CD4-positive, CD25-positive, alpha-beta regulatory T cell (primary cell): Measurements from ENCODE around the gene SGPP2. TPM values are rescaled to one million over a fixed set of nuclear protein-coding genes. Genes with fewer than 3 reads are reported as not detected.
A peak's percentile ranks its signal among the peaks of the same experiment; 100 is the strongest.

Experiments
- ATAC-seq, 2 donors: fragments of 150-1000 bp; cut with Tn5 transposase; one replicate each; pipeline ENCODE4 v1.10.0; 2021; ENCODE audit warnings: low read depth in 2 of 2, moderate number of reproducible peaks in 2 of 2, moderate library complexity in 1 of 2
- DNase-seq, 3 donors: peaks; one replicate each; pipeline versions ENCODE4 v3.0.0 to v3.0.0-alpha.2; 2012 to 2022; ENCODE audit warnings: mixed read lengths in 1 of 3
- H3K27ac ChIP-seq: one replicate; pipeline ENCODE4 v1.7.0; 2013; ENCODE audit warnings: mild to moderate bottlenecking, low read length; ENCODE audit not compliant: insufficient read depth, poor library complexity, severe bottlenecking
- H3K27me3 ChIP-seq: one replicate; pipeline ENCODE4 v1.7.0; 2013; ENCODE audit warnings: low read length; ENCODE audit not compliant: control insufficient read depth, insufficient read depth
- H3K36me3 ChIP-seq: one replicate; pipeline ENCODE4 v1.7.0; 2013; ENCODE audit warnings: mild to moderate bottlenecking, low read length, moderate library complexity; ENCODE audit not compliant: control insufficient read depth, insufficient read depth
- H3K4me1 ChIP-seq: 2 replicates; pipeline ENCODE4 v1.7.0; 2013; ENCODE audit warnings: mild to moderate bottlenecking, low read length; ENCODE audit not compliant: insufficient read depth, control insufficient read depth, poor library complexity, severe bottlenecking
- H3K4me3 ChIP-seq: one replicate; pipeline ENCODE4 v1.7.0; 2013; ENCODE audit warnings: low read depth, mild to moderate bottlenecking, low read length, moderate library complexity
- H3K9me3 ChIP-seq, 2 experiments: 1 replicate in 1 of 2; 2 replicates in 1 of 2; pipeline ENCODE4 v1.7.0; 2013; ENCODE audit warnings: low read length in 2 of 2, mild to moderate bottlenecking in 1 of 2, moderate library complexity in 1 of 2; ENCODE audit not compliant: control insufficient read depth in 2 of 2
- H3K27ac Mint-ChIP-seq, 3 donors: one replicate each; pipeline ENCODE4 v1.8.0; 2020 to 2022; ENCODE audit warnings: mild to moderate bottlenecking in 3 of 3, mixed read lengths in 3 of 3, moderate library complexity in 2 of 3
- H3K27me3 Mint-ChIP-seq: one replicate; pipeline ENCODE4 v1.8.0; 2022; ENCODE audit warnings: mild to moderate bottlenecking, mixed read lengths
- H3K36me3 Mint-ChIP-seq: one replicate; pipeline ENCODE4 v1.8.0; 2020; ENCODE audit warnings: mixed read lengths
- H3K4me1 Mint-ChIP-seq, 4 donors: one replicate each; pipeline ENCODE4 v1.8.0; 2020 to 2022; ENCODE audit warnings: mixed read lengths in 4 of 4, mild to moderate bottlenecking in 1 of 4
- H3K4me3 Mint-ChIP-seq, 4 donors: one replicate each; pipeline ENCODE4 v1.8.0; 2020 to 2022; ENCODE audit warnings: mild to moderate bottlenecking in 4 of 4, mixed read lengths in 4 of 4, moderate library complexity in 3 of 4
- H3K9me3 Mint-ChIP-seq, 7 donors: one replicate each; pipeline ENCODE4 v1.8.0; 2020 to 2022; ENCODE audit warnings: mixed read lengths in 7 of 7, mild to moderate bottlenecking in 3 of 7, moderate library complexity in 2 of 7
- polyA plus RNA-seq, 4 donors: library from polyadenylated mRNA; unstranded; fragments of 300-500 nt; fragmentation: Illumina TruSeq; gene quantifications; one replicate each; pipeline ENCODE4 v1.2.3, GENCODE V29; 2021
- total RNA-seq: library from RNA; stranded (reverse); gene quantifications from one replicate; pipeline ENCODE4 v1.2.3, GENCODE V29; 2022

SGPP2 gene
- total and polyA plus RNA-seq, 5 donors from 2014 or later, result 2.7 to 8.3 (median 4.9) TPM

DNA sequence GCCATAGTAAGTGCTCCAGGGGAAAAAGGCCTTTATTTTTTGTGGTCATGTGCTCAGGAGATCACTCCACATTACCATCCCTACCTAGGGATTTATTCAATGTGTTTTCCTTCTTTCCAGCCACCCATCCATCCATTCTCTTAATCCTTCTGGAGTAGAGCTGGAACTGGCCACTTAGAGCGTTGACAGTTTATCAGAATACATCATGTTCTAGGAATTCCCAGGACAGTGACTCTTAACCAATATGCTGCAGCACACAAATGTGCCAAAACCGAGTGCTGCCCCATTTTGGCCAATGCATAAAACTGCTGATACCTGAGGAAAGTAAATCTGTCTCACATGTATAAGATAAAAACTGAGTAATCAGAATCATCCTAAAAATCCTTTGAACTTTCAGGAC, 167.8 kb downstream of the SGPP2 start:
- Mint-ChIP-seq H3K9me3 (peaks cover 0 to 4% (median 0%) of the 10 kb centered on the region in 7 donors), H3K27ac (no peak overlapping the region), H3K4me3 (no peak overlapping the region), H3K4me1 (peaks cover 0 to 11% (median 9%) of the 10 kb centered on the region in 4 donors), H3K36me3 (peaks cover 53% of the 10 kb centered on the region), H3K27me3 (no peaks in the 10 kb centered on the region)
- H3K27ac ChIP-seq, result no peak overlapping the region
- no peaks in the 10 kb centered on the region for H3K9me3 ChIP-seq
- no peak overlapping the region for H3K4me3 ChIP-seq
- DNase-seq (no peak), ATAC-seq (no peak)
- H3K4me1 ChIP-seq, result no peaks in the 10 kb centered on the region
- peaks cover 31% of the 10 kb centered on the region for H3K36me3 ChIP-seq
- H3K27me3 ChIP-seq, result no peaks in the 10 kb centered on the region

DNA sequence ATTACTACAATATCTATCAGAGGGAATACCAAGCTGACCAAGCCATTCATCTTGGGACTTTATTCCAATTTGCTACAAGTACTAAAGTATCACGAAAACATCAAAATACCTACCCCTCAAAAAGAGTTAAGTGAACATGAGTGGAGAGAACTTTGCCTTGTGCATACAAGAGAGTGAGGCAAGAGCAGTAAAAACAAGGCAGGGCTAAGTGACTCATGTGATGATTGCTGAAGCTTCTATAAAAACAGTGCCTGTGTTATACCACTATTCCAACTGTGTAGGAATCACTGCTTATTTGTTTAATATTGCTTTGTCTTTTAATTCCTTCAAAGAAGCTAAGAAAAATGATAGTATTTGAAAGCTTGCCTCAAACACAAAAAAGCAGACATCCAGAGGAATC, 170.3 kb downstream of the SGPP2 start:
- H3K27me3 Mint-ChIP-seq, result no peaks in the 10 kb centered on the region
- no peak overlapping the region for H3K4me3 Mint-ChIP-seq
- H3K9me3 Mint-ChIP-seq, result peaks cover 0 to 4% (median 0%) of the 10 kb centered on the region in 7 donors
- peak overlapping the region in 1 of 3 donors; percentile 7 for H3K27ac Mint-ChIP-seq
- H3K4me3 ChIP-seq, result no peak overlapping the region
- H3K9me3 ChIP-seq, result no peaks in the 10 kb centered on the region
- ATAC-seq (no peak), DNase-seq (no peak)
- peaks cover 0 to 10% (median under 1%) of the 10 kb centered on the region in 4 donors for H3K4me1 Mint-ChIP-seq
- no peaks in the 10 kb centered on the region for H3K4me1 ChIP-seq
- H3K36me3 Mint-ChIP-seq, result peaks cover 55% of the 10 kb centered on the region
- H3K36me3 ChIP-seq, result peaks cover 47% of the 10 kb centered on the region
- H3K27ac ChIP-seq, result no peak overlapping the region
- H3K27me3 ChIP-seq, result no peaks in the 10 kb centered on the region

DNA sequence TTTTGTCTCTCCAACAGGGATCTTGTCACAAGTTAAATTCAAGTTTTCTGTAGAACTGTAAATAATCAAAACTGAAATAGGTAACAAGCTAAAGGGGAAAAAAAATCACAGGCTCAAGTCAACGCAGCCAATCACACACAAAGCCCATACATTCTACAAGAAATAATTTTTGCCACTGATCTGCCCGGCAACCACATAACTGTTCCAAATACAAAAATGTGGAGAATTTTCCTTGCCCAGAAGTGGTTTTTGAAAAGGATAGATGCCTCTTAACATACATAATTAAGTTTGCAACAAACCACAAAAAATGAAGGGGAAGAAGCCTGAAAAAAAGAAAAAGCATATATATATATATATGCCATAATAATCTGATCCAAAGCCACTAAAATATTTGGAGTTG, 171.2 kb downstream of the SGPP2 start:
- H3K4me1 Mint-ChIP-seq, result peaks cover 0 to 10% (median 3%) of the 10 kb centered on the region in 4 donors
- H3K27me3 Mint-ChIP-seq, result no peaks in the 10 kb centered on the region
- ATAC-seq, result no peak
- Histone ChIP-seq H3K9me3 (no peaks in the 10 kb centered on the region), H3K27ac (no peak overlapping the region), H3K27me3 (no peaks in the 10 kb centered on the region), H3K4me1 (no peaks in the 10 kb centered on the region), H3K36me3 (peaks cover 52% of the 10 kb centered on the region), H3K4me3 (no peak overlapping the region)
- H3K36me3 Mint-ChIP-seq, result peaks cover 58% of the 10 kb centered on the region
- H3K27ac Mint-ChIP-seq, result peak overlapping the region in 1 of 3 donors; percentile 24
- DNase-seq, result no peak
- H3K4me3 Mint-ChIP-seq, result no peak overlapping the region
- H3K9me3 Mint-ChIP-seq, result peaks cover 0 to 1% (median 0%) of the 10 kb centered on the region in 7 donors

DNA sequence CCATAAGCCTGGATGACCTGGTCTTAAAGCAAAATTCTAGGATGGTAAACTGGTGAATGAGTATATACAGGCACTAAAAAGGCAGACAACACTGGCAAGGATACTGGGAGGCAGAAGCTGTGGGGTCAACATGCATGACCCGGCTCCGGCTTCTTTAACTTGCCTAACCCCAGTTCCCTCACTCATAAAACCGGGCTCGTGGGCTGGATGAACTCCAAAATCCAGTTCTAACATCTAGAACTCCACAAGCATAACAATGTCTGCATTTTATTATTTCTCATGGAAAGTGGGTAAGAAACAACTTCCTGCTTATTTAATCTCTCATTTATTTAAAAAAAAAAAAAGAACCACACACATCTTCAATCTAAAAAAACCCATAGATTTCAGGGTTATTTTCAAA, 174.3 kb downstream of the SGPP2 start:
- DNase-seq, result no peak
- Mint-ChIP-seq H3K27ac (peak overlapping the region in 2 of 3 donors; percentile 13 to 74), H3K4me3 (no peak overlapping the region), H3K4me1 (peaks cover 0 to 8% (median 5%) of the 10 kb centered on the region in 4 donors), H3K9me3 (peaks cover 0 to 1% (median 0%) of the 10 kb centered on the region in 7 donors), H3K27me3 (no peaks in the 10 kb centered on the region), H3K36me3 (peaks cover 42% of the 10 kb centered on the region)
- H3K27me3 ChIP-seq, result no peaks in the 10 kb centered on the region
- H3K4me1 ChIP-seq, result no peaks in the 10 kb centered on the region
- H3K9me3 ChIP-seq, result no peaks in the 10 kb centered on the region
- no peak overlapping the region for H3K27ac ChIP-seq
- H3K36me3 ChIP-seq, result peaks cover 41% of the 10 kb centered on the region
- H3K4me3 ChIP-seq, result no peak overlapping the region
- no peak for ATAC-seq

DNA sequence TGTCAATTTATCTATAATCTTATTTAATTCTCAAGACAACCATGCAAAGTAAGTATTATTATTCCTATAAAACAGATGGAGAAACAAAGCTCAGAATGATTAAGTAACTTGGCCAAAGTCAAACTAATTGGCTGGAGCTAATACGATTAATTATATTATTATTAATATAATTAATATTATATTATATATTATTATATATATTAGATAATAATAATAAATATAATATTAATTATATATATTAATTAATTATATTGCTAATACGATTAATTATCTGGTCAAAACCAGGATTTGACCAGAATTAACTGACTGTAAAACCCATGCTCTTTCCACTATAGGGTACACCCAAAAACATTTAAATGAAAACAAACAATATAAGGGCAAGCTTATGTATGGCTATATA, 179.2 kb downstream of the SGPP2 start:
- H3K27ac Mint-ChIP-seq, result no peak overlapping the region
- ATAC-seq, result no peak
- H3K9me3 Mint-ChIP-seq, result no peaks in the 10 kb centered on the region
- no peak for DNase-seq
- no peaks in the 10 kb centered on the region for H3K27me3 ChIP-seq
- no peak overlapping the region for H3K4me3 Mint-ChIP-seq
- peaks cover 26% of the 10 kb centered on the region for H3K36me3 ChIP-seq
- peaks cover 0 to 20% (median 6%) of the 10 kb centered on the region in 4 donors for H3K4me1 Mint-ChIP-seq
- H3K4me3 ChIP-seq, result no peak overlapping the region
- H3K36me3 Mint-ChIP-seq, result peaks cover 22% of the 10 kb centered on the region
- H3K27me3 Mint-ChIP-seq, result no peaks in the 10 kb centered on the region
- H3K4me1 ChIP-seq, result no peaks in the 10 kb centered on the region
- H3K9me3 ChIP-seq, result no peaks in the 10 kb centered on the region
- no peak overlapping the region for H3K27ac ChIP-seq

DNA sequence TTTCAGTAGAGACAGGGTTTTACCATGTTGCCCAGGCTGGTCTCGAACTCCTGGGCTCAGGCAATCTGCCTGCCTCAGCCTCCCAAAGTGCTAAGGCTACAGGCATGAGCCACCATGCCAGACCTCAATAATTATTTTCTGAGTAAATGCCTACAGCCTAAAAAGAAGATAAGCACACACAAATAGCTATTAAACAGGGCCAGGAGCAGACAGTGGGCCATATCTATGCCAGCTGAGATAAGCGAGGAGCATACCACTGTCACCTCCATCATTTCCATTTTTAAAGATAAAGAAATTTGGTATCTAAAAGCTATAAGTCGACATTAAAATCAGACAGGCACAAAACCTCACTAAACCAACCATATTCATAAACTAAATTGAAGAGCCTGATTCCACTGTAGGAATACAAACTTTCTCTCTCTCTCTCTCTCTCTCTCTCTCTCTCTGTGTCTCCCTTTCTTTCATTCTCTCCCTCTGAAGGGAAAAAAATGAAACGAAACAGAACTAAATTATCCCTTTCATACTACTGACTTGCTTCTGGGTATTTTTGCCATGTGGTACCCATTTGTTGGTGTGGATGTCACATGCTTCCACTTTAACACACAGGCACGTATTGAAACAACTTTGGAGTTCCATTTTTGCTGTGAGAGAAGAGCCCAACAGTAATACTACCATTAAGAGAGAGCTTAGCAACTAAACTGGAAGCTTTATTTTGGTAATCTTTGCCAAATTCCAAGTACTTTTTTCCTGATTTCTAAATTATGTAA, 180.6 kb downstream of the SGPP2 start:
- no peak overlapping the region for H3K4me3 ChIP-seq
- ATAC-seq (no peak), DNase-seq (no peak)
- Mint-ChIP-seq H3K4me1 (peaks cover 0 to 22% (median 7%) of the 10 kb centered on the region in 4 donors), H3K4me3 (peak overlapping the region in 1 of 4 donors; percentile 61), H3K9me3 (no peaks in the 10 kb centered on the region), H3K27ac (peak overlapping the region in 1 of 3 donors; percentile 6), H3K36me3 (peaks cover 18% of the 10 kb centered on the region), H3K27me3 (no peaks in the 10 kb centered on the region)
- no peaks in the 10 kb centered on the region for H3K27me3 ChIP-seq
- peaks cover 23% of the 10 kb centered on the region for H3K36me3 ChIP-seq
- H3K9me3 ChIP-seq, result no peaks in the 10 kb centered on the region
- H3K27ac ChIP-seq, result no peak overlapping the region
- H3K4me1 ChIP-seq, result no peaks in the 10 kb centered on the region

DNA sequence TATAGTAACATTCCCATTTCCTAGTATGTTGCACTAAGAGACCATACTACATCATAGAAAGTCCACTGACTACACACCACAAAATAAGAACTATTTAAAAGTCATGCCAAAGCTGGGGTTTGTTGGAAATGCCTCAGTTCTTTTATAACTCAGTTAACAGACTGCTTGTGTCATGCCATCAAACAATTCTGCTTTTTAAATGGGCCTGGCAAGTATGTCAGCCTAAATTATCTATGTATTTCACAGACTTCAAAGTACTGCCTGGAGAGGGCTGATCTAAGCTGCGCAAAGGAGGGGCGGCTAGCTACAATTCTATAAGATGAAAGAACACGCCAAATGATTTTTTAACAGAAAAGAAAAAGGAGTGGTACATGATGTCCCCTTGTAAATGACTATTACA, 182.0 kb downstream of the SGPP2 start:
- Histone ChIP-seq H3K27ac (no peak overlapping the region), H3K4me1 (no peaks in the 10 kb centered on the region), H3K27me3 (no peaks in the 10 kb centered on the region), H3K4me3 (no peak overlapping the region), H3K9me3 (no peaks in the 10 kb centered on the region), H3K36me3 (peaks cover 26% of the 10 kb centered on the region)
- ATAC-seq (no peak), DNase-seq (no peak)
- H3K9me3 Mint-ChIP-seq, result no peaks in the 10 kb centered on the region
- H3K36me3 Mint-ChIP-seq, result peaks cover 21% of the 10 kb centered on the region
- peak overlapping the region in 2 of 3 donors; percentile 53 to 90 for H3K27ac Mint-ChIP-seq
- no peak overlapping the region for H3K4me3 Mint-ChIP-seq
- peaks cover 0 to 19% (median 2%) of the 10 kb centered on the region in 4 donors for H3K4me1 Mint-ChIP-seq
- H3K27me3 Mint-ChIP-seq, result no peaks in the 10 kb centered on the region

DNA sequence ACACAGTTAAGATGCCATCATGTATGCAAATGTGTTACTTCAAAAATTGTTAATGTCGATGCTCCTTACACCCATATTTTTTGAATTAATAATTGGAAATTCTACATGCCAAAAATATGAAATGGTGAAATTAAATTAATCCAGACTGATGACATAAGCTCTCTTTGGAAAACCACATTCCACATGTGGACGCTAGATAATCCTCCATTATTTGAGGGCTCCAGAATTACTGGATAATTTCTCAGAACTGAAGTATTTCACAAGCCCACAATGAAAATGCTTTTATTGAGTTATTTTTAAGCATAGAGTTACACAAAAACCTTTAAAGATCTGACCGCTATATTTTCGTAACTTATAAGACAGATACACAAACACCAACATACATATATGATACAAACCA, 183.7 kb downstream of the SGPP2 start:
- no peak for ATAC-seq
- Histone ChIP-seq H3K36me3 (peaks cover 37% of the 10 kb centered on the region), H3K4me1 (no peaks in the 10 kb centered on the region), H3K4me3 (no peak overlapping the region), H3K9me3 (no peaks in the 10 kb centered on the region), H3K27ac (no peak overlapping the region), H3K27me3 (no peaks in the 10 kb centered on the region)
- H3K9me3 Mint-ChIP-seq, result no peaks in the 10 kb centered on the region
- H3K4me1 Mint-ChIP-seq, result peaks cover 0 to 19% (median 2%) of the 10 kb centered on the region in 4 donors
- no peak overlapping the region for H3K27ac Mint-ChIP-seq
- H3K36me3 Mint-ChIP-seq, result peaks cover 26% of the 10 kb centered on the region
- no peak overlapping the region for H3K4me3 Mint-ChIP-seq
- H3K27me3 Mint-ChIP-seq, result no peaks in the 10 kb centered on the region
- DNase-seq, result no peak
